HG03045 (cell line): ENCODE data around the gene ZNF385D.

Experiments used
- ATAC-seq: cut with Tn5 transposase; IDR thresholded peaks from one replicate; pipeline ENCODE4 v1.9.1; 2021; ENCODE audit warnings: mild to moderate bottlenecking, moderate library complexity; ENCODE audit not compliant: unreplicated experiment

The ZNF385D gene

GRCh38 chr3:21750080-21750696 lies 822 bp downstream of the ZNF385D start:
- ATAC-seq: no peak

DNA sequence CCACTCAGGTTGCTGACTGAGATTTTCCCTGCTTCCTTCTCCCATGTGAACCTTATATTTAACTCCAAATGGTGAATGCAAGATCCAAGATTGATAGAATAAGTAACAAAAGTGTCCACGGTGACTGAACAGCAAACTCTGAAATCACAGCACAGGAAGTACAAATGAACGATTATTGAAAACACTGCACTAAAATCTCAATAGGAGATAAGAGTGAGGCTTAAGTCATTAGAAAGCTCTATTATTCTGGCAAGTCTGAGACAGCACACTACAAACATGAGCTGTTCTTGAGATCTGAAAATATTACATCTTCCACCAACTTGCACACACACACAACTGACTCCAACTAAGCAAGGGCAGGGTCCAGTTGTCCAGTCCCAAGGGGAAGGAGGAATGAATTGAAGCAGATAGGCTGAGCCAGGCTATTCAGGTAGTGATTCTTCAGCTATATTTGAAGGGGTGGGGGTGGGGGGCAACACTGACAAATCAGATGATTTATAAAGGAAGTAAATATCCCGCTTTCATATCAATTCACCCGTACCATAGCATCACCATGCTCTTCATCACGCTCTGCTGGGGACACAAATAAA lies 2.9 kb downstream of the ZNF385D start:
- no peak for ATAC-seq

DNA sequence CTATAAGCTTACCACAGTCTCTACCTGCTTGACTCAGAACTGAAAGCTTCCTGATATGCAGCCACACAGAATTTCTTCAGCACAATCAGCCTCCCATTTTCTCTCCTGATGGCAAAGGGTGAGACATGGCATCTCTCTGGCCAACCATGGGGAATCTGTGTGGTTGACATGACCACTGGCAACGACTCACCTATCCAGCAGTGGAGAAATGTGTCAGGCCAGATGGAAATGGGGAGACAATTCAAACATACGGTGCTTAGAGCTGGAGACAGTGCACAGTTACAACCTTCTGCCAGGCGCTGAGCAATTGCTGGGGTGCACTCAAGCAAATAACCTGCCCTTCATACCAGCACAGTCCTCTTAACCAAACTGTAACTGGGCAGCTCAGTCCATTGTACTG lies 3.6 kb downstream of the ZNF385D start:
- ATAC-seq: no peak

GRCh38 chr3:21745966-21746365 lies 5.0 kb downstream of the ZNF385D start:
- ATAC-seq: no peak

DNA sequence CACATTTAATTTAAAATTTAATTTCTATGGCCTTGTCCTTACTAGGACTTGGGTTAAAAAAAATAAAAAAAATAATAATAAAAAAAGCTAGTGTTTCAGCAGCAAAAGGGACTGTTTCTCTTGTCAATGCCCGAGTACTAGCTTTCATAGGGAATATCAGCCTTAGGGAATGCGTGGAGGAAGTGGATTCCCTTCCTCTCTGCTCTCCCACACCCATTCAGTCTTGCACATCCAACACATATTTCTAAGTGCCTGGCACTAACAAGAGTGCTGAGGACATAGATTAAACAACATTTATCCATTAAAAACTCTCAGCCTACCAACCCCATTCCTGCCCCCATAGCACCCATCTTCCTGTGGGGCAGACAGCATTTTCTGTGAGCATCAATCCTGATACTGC lies 6.2 kb downstream of the ZNF385D start:
- ATAC-seq: no peak

DNA sequence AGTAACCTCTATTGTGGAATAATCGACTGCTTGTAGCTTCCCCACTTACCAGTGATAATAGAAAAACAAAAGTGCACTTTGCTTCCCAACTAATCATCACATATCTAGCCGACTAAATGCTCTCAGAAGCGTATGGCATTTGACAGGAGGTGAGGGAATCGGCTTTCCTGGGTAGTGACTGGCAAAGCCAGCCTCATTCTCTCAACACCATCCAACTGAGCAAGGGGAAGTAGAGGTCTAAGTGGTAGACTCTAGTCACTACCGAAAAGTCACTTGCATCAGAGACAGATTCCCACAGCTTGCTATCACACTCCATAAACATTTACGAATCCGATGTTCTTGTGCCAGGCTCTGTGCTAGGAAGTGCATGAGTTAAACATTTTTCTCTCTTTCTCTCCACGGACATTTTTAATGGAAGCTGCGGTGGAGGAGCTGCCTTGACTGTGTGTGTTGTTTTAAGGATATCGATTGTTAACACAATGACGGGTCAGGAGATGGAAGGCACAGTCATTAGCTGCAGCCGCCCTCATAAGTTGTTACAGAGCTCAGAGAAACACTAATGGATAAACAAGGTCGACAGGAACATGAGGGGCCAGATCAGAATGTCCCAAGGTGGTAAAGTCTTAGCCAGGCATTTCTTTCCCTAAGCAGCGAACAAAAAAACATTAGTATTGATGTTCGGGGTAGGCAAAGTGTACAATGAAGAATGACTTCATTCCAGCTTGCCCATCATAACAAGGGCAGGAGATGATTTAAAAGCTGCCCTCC lies 11.9 kb downstream of the ZNF385D start:
- ATAC-seq: no peak

DNA sequence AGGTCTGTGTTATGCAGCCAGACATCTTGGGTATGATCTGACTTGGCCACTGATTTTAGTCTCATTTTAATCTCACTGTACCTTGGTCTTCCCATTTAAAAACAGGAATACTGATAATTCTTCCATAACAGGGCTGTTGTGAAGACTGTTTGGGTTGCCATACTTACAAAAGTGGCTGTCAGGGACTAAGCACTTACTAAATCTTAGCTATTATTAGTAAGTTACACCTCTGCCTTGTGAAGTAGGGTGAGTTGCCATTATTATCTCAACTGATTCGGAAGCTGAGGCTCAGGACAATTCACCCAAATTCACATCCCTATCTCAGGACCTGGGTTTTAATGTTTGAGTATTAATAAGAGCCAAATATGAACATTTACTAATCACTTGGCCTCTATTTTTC lies 12.7 kb downstream of the ZNF385D start:
- no peak for ATAC-seq

GRCh38 chr3:21734746-21735145 lies 16.3 kb downstream of the ZNF385D start:
- no peak for ATAC-seq

DNA sequence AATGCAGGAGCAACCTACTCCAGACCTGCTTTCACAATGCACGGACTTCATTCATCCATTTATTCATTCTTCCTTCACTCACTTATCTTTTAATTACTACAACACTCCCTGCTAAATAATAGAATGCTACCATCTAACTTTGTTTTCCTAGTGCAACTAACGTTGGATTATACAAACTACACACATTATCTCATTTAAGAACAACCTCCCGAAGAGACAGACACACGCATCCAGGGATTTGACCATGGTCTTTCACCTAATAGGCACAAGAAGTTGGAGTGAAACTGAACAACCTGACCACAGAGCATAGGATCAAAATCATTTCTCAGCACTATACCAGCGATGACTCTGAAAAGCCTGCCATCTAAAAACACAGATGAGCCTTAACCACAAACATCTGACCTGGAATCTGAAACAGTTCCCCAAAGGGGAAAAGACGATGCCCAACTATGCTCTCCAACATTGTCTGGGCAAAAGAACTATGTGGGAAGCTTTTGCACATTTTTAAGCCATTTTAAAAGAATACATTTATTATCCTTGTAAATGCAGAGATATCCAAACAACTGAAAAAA lies 21.0 kb downstream of the ZNF385D start:
- ATAC-seq: no peak

DNA sequence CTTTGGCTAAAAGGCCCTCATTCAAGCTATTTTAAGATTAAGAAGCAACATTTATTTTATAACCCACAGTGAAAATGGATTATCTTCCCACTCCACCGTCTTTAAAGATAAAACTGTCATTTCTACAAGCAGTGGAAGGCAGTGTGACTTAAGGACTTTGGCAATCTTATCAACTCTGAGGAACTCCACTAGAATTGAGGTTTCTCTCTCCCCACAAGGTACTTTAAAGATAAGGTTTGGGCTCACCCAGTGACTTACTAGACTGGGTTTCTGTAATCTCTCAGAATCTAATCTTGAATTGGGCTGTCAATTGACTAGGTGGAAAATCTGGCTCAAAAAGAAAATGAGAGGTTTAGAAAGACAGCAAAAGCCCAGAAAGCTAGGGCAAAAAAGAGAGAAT lies 21.7 kb downstream of the ZNF385D start:
- no peak for ATAC-seq

- ATAC-seq: no peak
These were observed 28.2 kb downstream of the ZNF385D start for GRCh38 chr3:21722768-21723167.

GRCh38 chr3:21722301-21722700 lies 28.7 kb downstream of the ZNF385D start:
- ATAC-seq: no peak

DNA sequence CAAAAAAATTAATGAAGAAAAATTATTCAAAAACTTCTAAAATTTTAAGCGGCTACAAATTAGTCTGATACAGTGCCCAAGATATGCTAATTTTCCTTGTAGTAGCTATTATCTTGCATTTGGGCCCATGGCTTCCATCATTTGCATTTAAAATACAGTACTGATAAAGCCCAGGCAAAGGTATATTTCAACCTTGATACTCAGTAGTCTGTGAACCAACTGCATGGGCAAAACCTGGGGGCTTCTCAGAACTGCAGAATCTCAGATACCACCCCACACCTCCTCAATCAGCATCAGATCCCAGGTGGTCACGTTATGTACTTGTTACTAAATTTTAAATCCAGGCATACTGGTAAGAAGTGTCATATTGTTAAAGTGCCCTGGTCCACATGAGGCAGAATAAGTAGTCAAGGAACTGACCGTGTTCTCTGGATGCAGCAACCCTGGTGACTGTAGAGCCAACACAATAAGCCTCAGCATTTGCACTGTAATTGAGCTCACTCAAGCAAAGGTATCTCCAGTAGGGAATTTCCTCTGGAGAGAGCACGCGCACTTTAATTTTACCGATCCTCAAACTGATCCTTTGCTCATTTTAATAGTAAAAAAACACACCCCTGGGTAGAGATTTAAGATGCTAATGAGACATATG lies 31.9 kb downstream of the ZNF385D start:
- ATAC-seq: no peak

DNA sequence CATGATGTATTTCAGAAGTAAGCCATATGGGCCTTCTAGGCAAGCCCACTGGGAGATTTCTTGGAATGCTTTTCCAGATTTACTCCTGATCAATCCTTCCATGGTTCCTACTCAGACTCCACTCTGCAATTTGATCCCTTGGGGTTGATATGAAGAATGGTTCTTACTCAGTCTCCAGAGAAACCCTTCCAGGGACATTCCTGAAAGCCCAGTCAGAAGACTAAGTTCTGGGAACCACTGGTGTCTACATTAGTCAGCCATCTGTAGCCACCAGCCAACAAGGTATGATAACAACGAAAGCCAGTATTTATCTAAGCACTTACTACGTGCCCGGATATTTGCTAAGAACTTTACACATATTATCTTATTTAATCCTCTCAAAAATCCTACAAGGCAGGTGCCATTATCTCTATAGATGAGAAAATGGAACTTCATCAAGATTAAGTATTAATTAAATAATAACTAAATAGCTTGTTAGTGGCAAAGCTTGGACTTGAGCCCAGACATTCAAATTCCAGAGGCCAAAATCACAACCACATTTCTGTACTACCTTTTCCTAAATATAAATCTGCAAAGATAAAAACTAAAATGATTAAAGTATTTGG lies 32.7 kb downstream of the ZNF385D start:
- no peak for ATAC-seq

GRCh38 chr3:21715662-21716061 lies 35.3 kb downstream of the ZNF385D start:
- no peak for ATAC-seq

- no peak for ATAC-seq
These were observed 45.2 kb downstream of the ZNF385D start for GRCh38 chr3:21705769-21706168.

- no peak for ATAC-seq
These were observed 46.2 kb downstream of the ZNF385D start for GRCh38 chr3:21704796-21705195.

GRCh38 chr3:21703291-21703690 lies 47.7 kb downstream of the ZNF385D start:
- no peak for ATAC-seq

GRCh38 chr3:21697707-21698106 lies 53.3 kb downstream of the ZNF385D start:
- no peak for ATAC-seq

GRCh38 chr3:21694506-21694905 lies 56.5 kb downstream of the ZNF385D start:
- no peak for ATAC-seq

- no peak for ATAC-seq
These were observed 60.0 kb downstream of the ZNF385D start for GRCh38 chr3:21691036-21691435.
